ENCODE measurements around the gene NLRP3. TPM values are rescaled to one million over a fixed set of nuclear protein-coding genes. Genes with fewer than 3 reads are reported as not detected.

NLRP3 gene
- total RNA-seq, 1 experiment from 2014 or later, result 0.33 TPM

DNA sequence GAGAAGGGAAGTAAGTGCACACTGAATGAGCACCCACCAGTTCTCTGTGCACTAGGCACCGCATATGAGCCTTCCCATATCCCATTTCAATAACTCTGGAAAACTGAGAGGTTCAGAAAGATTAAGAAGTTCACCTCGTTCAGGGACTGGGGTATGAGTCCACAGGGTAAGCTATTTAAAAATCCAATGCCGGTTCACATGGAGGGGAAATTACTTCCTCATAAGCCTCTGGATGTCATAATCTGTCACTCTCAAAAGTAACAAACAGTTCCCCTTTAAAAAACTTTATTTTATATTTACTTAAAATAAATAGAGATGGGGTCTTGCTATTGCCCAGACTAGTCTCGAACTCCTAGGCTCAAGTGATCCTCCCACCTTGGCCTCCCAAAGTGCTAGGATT lies 40.0 kb downstream of the NLRP3 start:
- intact Hi-C loops (cut with micrococcal nuclease; ENCODE audit: unreplicated experiment) (no loop called here), in situ Hi-C loops (cut with HindIII; ENCODE audit: low pct_unique_long_range_greater_than_20kb, low sequenced_read_pairs) (no loop called here)
- Histone ChIP-seq H3K27me3 (ENCODE audit: control insufficient read depth, insufficient read depth, low read length) (peaks cover 10% of the 10 kb centered on the region), H3K4me1 (ENCODE audit: control insufficient read depth, insufficient read depth, low read length) (no peaks in the 10 kb centered on the region), H3K36me3 (ENCODE audit: control insufficient read depth, insufficient read depth, low read length) (no peaks in the 10 kb centered on the region), H3K27ac (ENCODE audit: low read length) (no peak overlapping the region), H3K4me3 (ENCODE audit: low read depth in 2 of 2, low read length in 2 of 2) (no peak overlapping the region), H3K9me3 (ENCODE audit: control insufficient read depth, insufficient read depth, low read depth, low read length) (no peaks in the 10 kb centered on the region)
- no TSS peak for BruUV-seq (replicated peaks)
- no peak for ATAC-seq
- DNase-seq (ENCODE audit: low read depth, low spot score), result no peak
- POLR2A ChIA-PET, result no interaction called here
- CTCF ChIA-PET, result no interaction called here
- TF ChIP-seq SIN3A (IDR thresholded peaks at IDR 0.05; ENCODE audit: borderline replicate concordance, insufficient read depth, low read depth, low read length) (no peak), REST (IDR thresholded peaks at IDR 0.05; ENCODE audit: insufficient read depth in 1 of 2, low read depth in 2 of 2, low read length in 1 of 2) (no peak), CTCF (IDR thresholded peaks at IDR 0.05) (no peak), POLR2AphosphoS5 (IDR thresholded peaks at IDR 0.05; ENCODE audit: low read depth, low read length) (no peak), TCF7L2 (IDR thresholded peaks at IDR 0.05; ENCODE audit: low read depth, low read length) (no peak)

- Histone ChIP-seq H3K36me3 (ENCODE audit: control insufficient read depth, insufficient read depth, low read length) (no peaks in the 10 kb centered on the region), H3K4me1 (ENCODE audit: control insufficient read depth, insufficient read depth, low read length) (no peaks in the 10 kb centered on the region), H3K27me3 (ENCODE audit: control insufficient read depth, insufficient read depth, low read length) (peaks cover 10% of the 10 kb centered on the region), H3K4me3 (ENCODE audit: low read depth in 2 of 2, low read length in 2 of 2) (no peak overlapping the region), H3K9me3 (ENCODE audit: control insufficient read depth, insufficient read depth, low read depth, low read length) (no peaks in the 10 kb centered on the region), H3K27ac (ENCODE audit: low read length) (no peak overlapping the region)
- ChIA-PET CTCF (no interaction called here), POLR2A (no interaction called here)
- TF ChIP-seq SIN3A (IDR thresholded peaks at IDR 0.05; ENCODE audit: borderline replicate concordance, insufficient read depth, low read depth, low read length) (no peak), TCF7L2 (IDR thresholded peaks at IDR 0.05; ENCODE audit: low read depth, low read length) (no peak), CTCF (IDR thresholded peaks at IDR 0.05) (no peak)
- in situ Hi-C loops (cut with HindIII; ENCODE audit: low pct_unique_long_range_greater_than_20kb, low sequenced_read_pairs), result no loop called here
- no TSS peak for BruUV-seq (replicated peaks)
- intact Hi-C loops (cut with micrococcal nuclease; ENCODE audit: unreplicated experiment), result no loop called here
- DNase-seq (ENCODE audit: low read depth, low spot score) (no peak), ATAC-seq (peak; percentile 29; the same call in 1 of the 2 replicates)
Measured at GRCh38 chr1:247456914-247457639, 41.1 kb downstream of the NLRP3 start.
